Ascending aorta (tissue), 2 donors: Measurements from ENCODE around the gene KIR2DL3. TPM values are rescaled to one million over a fixed set of nuclear protein-coding genes. Genes with fewer than 3 reads are reported as not detected.
"Not testable (repeated sequence)": the region's sequence is repeated elsewhere in the genome, so short reads cannot be mapped to it uniquely, and the experiment has no call there.

Experiments used
- DNase-seq, 2 donors: peaks; one replicate each; pipeline ENCODE4 v3.0.0-alpha.2; 2019; ENCODE audit warnings: low spot score in 2 of 2
- H3K27ac ChIP-seq, 2 donors: fragments of 200-600 bp; sonication (generic); one replicate each; pipeline ENCODE4 v1.5.1; 2016 to 2017; ENCODE audit warnings: mild to moderate bottlenecking in 1 of 2
- H3K27me3 ChIP-seq: fragments of 200-600 bp; sonication (generic); one replicate; pipeline ENCODE4 v1.5.1; 2017
- H3K36me3 ChIP-seq, 2 donors: fragments of 200-600 bp; sonication (generic); one replicate each; pipeline ENCODE4 v1.5.1; 2016
- H3K4me1 ChIP-seq, 2 donors: fragments of 200-600 bp; sonication (generic); one replicate each; pipeline ENCODE4 v1.5.1; 2016 to 2017; ENCODE audit warnings: mild to moderate bottlenecking in 1 of 2
- H3K4me3 ChIP-seq, 2 donors: fragments of 200-600 bp; sonication (generic); one replicate each; pipeline ENCODE4 v1.5.1; 2016 to 2017; ENCODE audit warnings: mild to moderate bottlenecking in 1 of 2
- H3K9me3 ChIP-seq, 2 donors: fragments of 200-600 bp; sonication (generic); one replicate each; pipeline ENCODE4 v1.5.1; 2016
- CTCF ChIP-seq, 3 experiments: fragments of 200-600 bp in 2 of 3; fragments of 450-650 bp in 1 of 3; sonication (generic) in 2 of 3; IDR thresholded peaks; one replicate each; pipeline ENCODE4 v1.5.1; 2016 to 2019; ENCODE audit warnings: antibody characterized with exemption in 3 of 3, mild to moderate bottlenecking in 1 of 3, moderate library complexity in 1 of 3
- intact Hi-C: fragments of 100-400 bp; cut with DNase I; formaldehyde crosslinking; loops from one replicate; pipeline ENCODE4 v1.15.1; 2023
- total RNA-seq: library from RNA; depleted of rRNA; stranded (reverse); fragments of >200 nt; gene quantifications from one replicate; pipeline ENCODE4 v1.1.0, GENCODE V29; 2016

Gene KIR2DL3
- total RNA-seq, 1 donor from 2014 or later = not detected

- H3K27ac ChIP-seq = no peak overlapping the region
- no peak overlapping the region for H3K4me3 ChIP-seq
- H3K36me3 ChIP-seq = no peaks in the 10 kb centered on the region
- H3K27me3 ChIP-seq = no peaks in the 10 kb centered on the region
- no peak for TF ChIP-seq CTCF (IDR thresholded peaks at IDR 0.05)
- no peak for DNase-seq
- H3K4me1 ChIP-seq = no peaks in the 10 kb centered on the region
- intact Hi-C loops = no loop called here
- no peaks in the 10 kb centered on the region for H3K9me3 ChIP-seq
Measured at GRCh38 chr19:54704928-54705327, 33.4 kb upstream of the KIR2DL3 start.

GRCh38 chr19:54707962-54708361 is 30.4 kb upstream of the KIR2DL3 start:
- H3K27me3 ChIP-seq = no peaks in the 10 kb centered on the region
- intact Hi-C loops = no loop called here
- TF ChIP-seq CTCF (IDR thresholded peaks at IDR 0.05) = no peak
- no peaks in the 10 kb centered on the region for H3K36me3 ChIP-seq
- no peak overlapping the region for H3K4me3 ChIP-seq
- H3K27ac ChIP-seq = no peak overlapping the region
- DNase-seq = no peak
- H3K4me1 ChIP-seq = no peaks in the 10 kb centered on the region
- no peaks in the 10 kb centered on the region for H3K9me3 ChIP-seq

- TF ChIP-seq CTCF (IDR thresholded peaks at IDR 0.05) = no peak
Measured at GRCh38 chr19:54708781-54709180, 29.5 kb upstream of the KIR2DL3 start.

GRCh38 chr19:54709212-54709948 is 28.9 kb upstream of the KIR2DL3 start:
- DNase-seq = no peak
- Histone ChIP-seq H3K4me1 (no peaks in the 10 kb centered on the region), H3K9me3 (no peaks in the 10 kb centered on the region), H3K36me3 (no peaks in the 10 kb centered on the region), H3K4me3 (no peak overlapping the region), H3K27ac (no peak overlapping the region), H3K27me3 (no peaks in the 10 kb centered on the region)
- intact Hi-C loops = no loop called here
- TF ChIP-seq CTCF (IDR thresholded peaks at IDR 0.05) = no peak

More at GRCh38 chr19:54708781-54709180, 29.5 kb upstream of the KIR2DL3 start:
- no peaks in the 10 kb centered on the region for H3K36me3 ChIP-seq
- no peak overlapping the region for H3K27ac ChIP-seq
- DNase-seq = no peak
- no peaks in the 10 kb centered on the region for H3K4me1 ChIP-seq
- intact Hi-C loops = no loop called here
- H3K9me3 ChIP-seq = no peaks in the 10 kb centered on the region
- no peaks in the 10 kb centered on the region for H3K27me3 ChIP-seq
- no peak overlapping the region for H3K4me3 ChIP-seq

- intact Hi-C loops, H3K27ac ChIP-seq, H3K4me3 ChIP-seq, DNase-seq, H3K36me3 ChIP-seq, H3K4me1 ChIP-seq, H3K9me3 ChIP-seq, H3K27me3 ChIP-seq: not testable (repeated sequence)
Measured at GRCh38 chr19:54709956-54710355, 28.4 kb upstream of the KIR2DL3 start.

- H3K36me3 ChIP-seq = no peaks in the 10 kb centered on the region
- H3K9me3 ChIP-seq = peaks cover 3 to 15% of the 10 kb centered on the region in 2 donors
- H3K4me3 ChIP-seq = no peak within 1 kb of the TSS
- no peak within 1 kb of the TSS for H3K27ac ChIP-seq
- DNase-seq = no peak
- no peaks in the 10 kb centered on the region for H3K27me3 ChIP-seq
- no peak for TF ChIP-seq CTCF (IDR thresholded peaks at IDR 0.05)
- intact Hi-C loops = no loop called here
- no peaks in the 10 kb centered on the region for H3K4me1 ChIP-seq
Measured at GRCh38 chr19:54724142-54724541, 14.2 kb upstream of the KIR2DL3 start, which contains the start of gene KIR3DL3. Gene KIR3DL3 (plus strand): TSS chr19:54724442. CDS start chr19:54724497, 55 bp downstream.
